GM21717 (cell line): ENCODE results near the gene RAB23.

Source experiments
- ATAC-seq: cut with Tn5 transposase; IDR thresholded peaks from one replicate; pipeline ENCODE4 v1.9.1; 2021; ENCODE audit warnings: mild to moderate bottlenecking, moderate library complexity; ENCODE audit not compliant: unreplicated experiment

Gene RAB23

DNA sequence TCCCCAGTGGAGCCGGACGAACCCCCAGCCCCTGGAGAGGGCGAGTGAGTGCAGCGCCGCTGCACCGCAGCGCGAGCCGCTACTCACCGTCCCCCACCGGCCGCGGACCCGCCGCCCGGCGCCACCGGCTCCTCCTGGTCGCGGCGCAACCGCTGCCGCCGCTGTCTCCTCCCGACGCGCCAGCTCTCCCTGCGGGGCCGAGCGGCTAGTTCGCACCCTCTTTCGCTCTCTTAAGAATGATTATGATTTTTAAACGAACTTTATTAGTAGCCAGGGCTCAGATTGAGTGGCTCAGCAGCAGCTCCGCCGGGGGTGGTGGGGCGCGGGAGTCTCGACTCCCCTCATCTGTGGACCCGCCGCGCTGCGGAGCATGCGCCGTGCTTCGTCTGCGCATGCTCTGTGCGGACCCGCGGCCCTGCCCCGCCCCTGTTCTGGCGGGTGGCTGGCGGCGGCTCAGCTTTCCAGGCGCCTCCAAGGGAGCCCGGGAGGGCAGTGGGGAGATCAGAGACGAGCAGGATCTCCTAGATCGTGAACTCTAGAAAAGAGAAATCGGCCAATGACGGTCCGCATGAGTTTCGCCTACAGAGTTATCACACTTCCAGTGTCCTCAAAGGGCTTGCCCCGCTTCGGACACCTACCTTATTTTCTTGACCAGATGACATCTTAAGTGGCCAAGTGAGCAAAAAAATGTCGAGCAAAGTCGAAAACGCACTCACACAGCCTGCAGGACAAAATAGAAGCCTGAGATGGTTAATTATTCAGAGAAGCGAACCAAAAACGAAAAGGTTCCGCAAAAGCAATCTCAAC lies at the start of gene RAB23:
RAB23 (minus strand) TSS at position 372 of the 807 bp plus-strand sequence. CDS start 11,927 bp downstream, outside the sequence.
- ATAC-seq, result peak; percentile 73

DNA sequence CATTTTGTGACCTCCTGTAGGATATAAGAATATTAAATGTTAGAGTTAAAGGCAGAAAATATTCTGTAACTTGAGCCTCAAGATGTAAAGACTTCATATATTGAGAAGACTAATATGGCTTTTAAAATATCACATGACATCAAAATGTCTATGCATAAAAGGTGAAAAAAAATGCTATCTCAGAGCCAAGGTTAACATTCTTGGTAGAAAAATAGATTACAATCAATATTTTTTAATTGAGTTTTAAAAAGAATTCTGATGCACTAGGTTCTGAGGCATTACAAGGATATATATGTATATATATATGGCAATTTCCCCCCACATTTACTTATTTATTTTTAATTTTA lies 46.2 kb upstream of the RAB23 start:
- ATAC-seq, result no peak

DNA sequence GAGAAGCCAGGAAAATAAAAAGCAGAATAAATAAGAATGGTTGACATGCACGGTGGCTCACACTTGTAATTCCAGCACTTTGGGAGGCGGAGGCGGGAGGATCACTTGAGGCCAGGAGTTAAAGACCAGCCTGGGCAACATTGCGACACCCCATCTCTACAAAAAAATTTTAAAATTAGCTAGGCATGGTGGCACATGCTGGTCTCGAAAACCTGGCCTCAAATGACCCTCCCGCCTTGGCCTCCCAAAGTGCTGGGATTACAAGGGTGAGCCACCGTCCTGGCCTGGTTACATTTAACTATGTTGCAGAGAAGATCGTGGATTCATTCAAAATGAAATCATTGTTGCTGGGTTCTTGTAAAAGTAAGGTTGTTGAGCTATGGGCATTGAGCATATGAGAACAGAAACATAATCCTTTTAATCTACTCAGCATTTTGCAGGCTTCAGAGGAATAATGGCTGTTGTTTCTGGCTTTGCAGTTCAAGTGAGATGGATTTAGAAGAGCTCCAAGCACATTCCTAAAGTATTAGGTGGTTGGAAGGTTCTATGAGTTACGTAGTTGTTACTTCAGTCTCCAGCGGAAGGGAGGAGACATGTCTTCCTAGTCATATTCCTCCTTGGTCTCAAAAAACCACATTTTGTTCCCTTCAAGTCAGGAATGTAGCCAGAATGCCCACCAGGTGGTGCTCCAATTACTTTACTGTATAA lies 45.6 kb upstream of the RAB23 start:
- no peak for ATAC-seq

GRCh38 chr6:57265755-57266221 lies 43.7 kb upstream of the RAB23 start:
- no peak for ATAC-seq

DNA sequence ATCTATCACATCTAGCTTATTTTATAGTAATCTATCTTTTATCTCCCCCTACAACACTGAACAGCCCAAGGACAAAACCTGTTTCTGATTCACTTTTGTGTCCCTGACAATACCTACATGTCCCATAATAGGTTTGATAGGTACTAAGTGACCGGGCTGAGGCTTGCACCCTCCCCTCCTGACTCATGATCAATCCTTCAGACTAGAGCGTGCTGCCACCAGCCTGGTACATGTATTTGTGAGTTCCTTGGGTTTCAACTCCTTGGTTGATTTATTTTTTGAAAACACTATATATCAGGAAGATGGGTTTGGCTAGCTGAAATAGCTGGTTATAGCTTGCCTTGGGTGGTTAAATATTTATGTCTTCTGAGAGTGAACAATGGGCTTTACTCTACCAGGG lies 41.6 kb upstream of the RAB23 start:
- no peak for ATAC-seq

GRCh38 chr6:57262901-57263694 lies 41.0 kb upstream of the RAB23 start:
- no peak for ATAC-seq

DNA sequence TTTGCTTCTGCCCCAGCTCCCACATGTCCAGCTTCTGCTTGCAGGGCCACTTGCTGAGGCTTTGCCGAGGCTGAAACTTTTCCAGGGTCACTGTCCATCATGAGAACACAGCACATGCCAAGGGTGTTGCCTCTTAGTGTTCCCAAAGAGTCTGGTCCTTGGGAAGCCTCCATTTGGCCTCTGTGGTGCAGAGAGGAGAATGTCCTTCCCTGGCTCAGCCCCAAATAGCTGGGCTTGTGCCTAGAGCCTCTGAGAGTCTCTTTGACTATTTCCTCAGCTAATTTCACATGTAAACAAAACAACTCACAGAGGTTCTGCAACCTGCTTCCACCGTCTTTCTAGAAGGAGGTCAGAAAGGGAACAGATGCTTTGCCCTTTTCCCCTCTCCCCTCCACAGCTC lies 40.4 kb upstream of the RAB23 start:
- ATAC-seq, result no peak

DNA sequence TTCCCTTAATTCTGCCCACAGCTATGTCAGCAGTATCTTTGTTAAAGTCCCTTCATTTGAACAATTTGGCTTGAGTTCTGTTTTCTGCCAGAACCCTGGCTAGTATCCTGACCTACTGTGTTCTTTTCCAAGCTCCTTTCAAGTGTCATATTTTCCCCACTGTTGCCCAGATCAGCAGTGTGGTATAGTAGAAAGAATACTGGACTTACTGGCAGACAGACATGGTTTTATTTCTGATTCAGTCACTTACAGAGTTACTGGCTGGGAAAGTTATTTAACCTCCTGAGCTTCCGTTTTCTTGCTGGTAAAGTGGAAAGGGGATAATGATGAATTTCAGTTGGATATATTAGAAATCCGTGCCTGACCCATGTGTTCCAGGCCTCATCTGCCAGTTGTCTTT lies 39.8 kb upstream of the RAB23 start:
- no peak for ATAC-seq

- no peak for ATAC-seq
Measured at GRCh38 chr6:57259064-57259463, 37.0 kb upstream of the RAB23 start.

- ATAC-seq, result no peak
Measured at GRCh38 chr6:57257911-57258541, 35.9 kb upstream of the RAB23 start.

DNA sequence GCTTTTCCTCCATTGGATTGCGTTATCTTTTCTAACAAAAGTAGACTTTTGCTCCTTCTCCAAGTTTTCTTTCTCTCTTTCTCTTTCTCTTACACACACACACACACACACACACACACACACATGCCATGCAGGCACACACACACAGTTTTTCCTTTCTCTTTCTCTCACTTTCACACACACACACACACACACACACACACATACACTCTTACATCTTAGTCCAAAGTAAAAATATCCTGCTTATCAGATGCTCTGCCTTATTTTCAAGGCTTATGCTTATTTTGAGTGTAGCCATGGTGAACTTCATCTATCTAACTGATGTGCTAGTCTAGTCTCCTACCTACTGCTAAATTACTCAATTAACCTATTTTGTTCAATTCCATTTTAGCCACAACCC lies 34.4 kb upstream of the RAB23 start:
- no peak for ATAC-seq

GRCh38 chr6:57255451-57256169 lies 33.5 kb upstream of the RAB23 start:
- ATAC-seq, result no peak

GRCh38 chr6:57254055-57254717 lies 32.1 kb upstream of the RAB23 start:
- no peak for ATAC-seq

DNA sequence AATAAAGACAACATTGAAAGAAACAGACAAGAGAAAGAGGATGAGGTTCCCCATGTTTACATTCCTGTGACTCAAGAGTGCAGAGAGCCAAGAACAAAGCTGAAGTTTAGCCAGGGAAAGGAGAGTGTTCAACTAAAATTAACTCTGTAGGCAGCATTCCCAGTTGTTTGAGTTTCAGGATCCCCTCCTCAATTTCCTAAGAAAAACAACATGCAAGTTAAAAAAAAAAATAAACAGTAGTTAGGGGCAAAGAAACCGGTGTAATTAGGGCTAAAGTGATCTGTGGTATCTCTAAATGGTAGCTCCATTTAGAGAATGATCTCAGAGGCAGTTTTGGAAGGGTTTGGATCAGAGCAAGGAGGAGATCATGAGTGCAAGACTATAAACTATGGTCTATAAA lies 30.9 kb upstream of the RAB23 start:
- no peak for ATAC-seq

DNA sequence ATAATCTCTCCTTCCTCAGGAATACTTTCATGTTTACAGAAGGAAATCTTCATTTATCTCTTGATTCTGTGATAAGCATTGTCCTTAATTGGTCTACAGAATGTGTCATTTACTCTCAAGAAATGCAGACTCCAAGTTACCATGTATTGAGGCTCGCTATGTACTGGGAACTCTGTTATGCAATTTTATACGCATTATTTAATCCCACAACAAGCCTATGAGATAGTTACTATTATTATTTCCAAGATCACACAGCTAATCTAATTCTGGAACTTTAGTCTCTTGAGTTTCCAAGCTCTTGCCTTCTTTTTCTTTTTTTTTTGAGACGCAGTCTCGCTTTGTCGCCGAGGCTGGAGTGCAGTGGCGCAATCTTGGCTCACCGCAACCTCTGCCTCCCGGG lies 30.0 kb upstream of the RAB23 start:
- no peak for ATAC-seq

DNA sequence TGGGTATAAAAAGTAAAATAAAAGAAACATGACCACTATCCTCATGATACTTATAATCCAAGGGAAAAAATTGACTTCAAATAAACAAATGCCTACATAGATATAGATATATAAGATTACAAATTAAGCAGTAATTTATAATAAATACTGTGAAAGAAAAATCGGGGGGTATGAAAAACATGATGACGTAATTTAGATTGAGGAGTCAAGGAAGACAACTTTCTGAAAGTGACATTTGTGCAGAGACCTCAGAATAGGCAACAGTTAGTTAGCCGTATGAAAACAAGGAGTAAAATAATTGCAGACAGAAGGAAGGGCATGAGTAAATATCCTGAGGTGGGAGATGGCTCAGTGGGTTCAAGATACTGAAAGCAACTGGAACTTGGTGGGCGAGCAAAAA lies 28.2 kb upstream of the RAB23 start:
- ATAC-seq, result no peak

DNA sequence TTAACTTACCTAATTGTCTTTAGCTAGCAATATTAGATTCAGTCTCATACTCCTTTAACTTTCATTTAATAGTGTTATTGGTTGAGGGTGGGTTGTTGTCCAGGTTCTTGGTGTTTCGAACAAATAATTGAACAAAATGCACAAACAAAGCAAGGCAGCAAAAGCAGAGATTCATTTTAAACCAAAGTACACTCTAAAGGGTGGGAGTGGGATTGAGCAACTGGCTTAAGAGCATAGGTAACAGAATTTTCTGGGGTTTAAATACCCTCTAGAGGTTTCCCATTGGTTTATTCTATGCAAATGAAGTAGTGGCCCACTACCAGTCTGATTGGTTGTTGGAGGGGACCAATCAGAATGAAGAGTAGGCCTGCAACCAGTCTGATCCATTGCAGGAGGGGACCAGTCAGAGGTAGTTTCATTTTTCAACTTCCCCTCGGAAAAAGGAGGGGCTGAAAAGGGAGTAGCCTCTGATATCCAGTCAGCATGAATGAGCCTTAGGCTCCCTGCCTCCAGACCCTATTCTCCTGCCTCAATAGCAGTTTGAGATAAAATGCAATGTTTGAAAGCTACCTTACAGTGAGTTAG lies 26.3 kb upstream of the RAB23 start:
- no peak for ATAC-seq

GRCh38 chr6:57247603-57248002 lies 25.5 kb upstream of the RAB23 start:
- no peak for ATAC-seq

- no peak for ATAC-seq
Measured at GRCh38 chr6:57246307-57246706, 24.2 kb upstream of the RAB23 start.

- no peak for ATAC-seq
Measured at GRCh38 chr6:57243954-57244353, 21.8 kb upstream of the RAB23 start.
